NCI-H82 (cell line): Measurements from ENCODE around the gene CCDC191.

Source experiments
- DNase-seq: peaks from one replicate; lab custom pipeline; 2025; lab: John Stamatoyannopoulos, UW

Gene CCDC191, protein sequence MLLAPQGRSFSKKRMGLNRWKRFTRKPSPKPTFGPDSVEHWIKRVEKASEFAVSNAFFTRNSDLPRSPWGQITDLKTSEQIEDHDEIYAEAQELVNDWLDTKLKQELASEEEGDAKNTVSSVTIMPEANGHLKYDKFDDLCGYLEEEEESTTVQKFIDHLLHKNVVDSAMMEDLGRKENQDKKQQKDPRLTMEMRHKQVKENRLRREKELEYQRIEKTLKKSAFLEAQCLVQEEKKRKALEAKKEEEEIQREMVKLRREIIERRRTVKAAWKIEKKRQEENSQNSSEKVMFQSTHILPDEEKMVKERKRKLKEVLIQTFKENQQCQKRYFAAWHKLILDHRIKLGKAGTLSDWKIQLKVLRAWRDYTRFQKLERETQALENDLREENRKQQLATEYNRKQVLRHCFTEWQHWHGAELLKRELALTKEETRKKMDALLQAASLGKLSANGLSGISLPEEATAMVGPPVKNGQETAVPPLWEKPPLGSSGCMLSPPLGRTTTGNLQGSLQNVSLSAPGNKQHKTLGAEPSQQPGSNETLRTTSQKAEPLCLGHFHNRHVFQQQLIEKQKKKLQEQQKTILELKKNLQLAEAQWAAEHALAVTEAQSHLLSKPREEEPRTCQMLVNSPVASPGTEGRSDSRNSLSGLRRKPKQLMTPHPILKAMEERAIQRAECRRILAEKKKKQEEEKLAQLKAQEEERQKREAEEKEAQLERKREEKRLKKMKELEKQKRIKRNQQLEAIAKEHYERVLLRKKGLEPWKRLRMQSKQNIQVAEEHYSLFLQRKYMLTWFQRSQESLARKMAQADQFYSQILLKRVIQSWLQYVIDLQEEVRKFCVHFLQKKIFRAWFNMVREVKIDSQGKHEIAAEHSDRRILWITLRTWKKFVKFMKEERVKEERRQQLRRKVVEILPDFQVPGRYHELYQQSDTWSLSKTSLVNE

DNA sequence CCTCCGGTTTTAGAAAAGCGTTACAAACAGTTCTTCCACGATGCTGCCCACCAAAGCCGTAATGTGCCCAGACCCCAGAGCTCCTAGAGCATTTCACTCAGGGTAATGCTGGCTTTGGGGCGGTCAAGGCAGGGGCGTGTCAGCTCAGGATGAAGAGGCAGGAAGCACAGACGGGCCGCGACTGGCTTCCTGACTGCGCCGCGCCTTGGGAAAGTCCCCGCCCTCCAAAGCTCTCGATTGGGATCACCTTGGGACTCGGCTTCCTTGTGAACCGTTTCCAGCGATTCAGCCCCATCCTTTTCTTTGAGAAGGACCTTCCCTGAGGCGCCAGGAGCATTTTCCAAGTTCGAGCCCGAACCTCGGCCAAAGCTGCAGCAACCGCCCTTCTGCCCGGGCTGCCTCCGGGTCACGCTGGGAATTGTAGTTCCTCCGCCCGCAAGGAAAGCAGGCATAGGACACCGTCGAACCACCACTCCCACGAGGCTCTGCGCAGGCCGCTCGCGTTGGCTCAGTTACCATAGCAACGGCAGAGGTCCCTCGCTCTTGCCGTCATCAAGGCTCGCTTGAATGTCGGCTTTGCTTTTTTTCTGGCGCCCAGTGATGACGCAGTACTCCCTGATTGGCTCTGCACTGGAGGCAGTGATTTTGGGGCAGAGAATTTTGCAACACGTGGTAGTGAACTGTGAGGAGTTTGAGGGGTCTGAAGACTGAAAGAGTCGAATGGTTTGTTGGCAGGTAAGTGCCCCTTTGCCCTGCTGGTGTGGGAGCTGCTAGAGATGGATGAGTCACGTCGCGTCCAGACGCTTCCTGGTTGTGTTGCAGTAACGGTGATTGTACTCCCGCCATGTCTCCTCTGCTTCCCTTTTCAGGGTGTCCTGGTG lies at the start of gene CCDC191, which contains the start of gene QTRT2:
CCDC191 (minus strand) TSS at position 397 of the 881 bp plus-strand sequence; CDS start at position 337, 60 bp downstream.
QTRT2 (plus strand) TSS at position 608 of the 881 bp plus-strand sequence. CDS start 8,521 bp downstream, outside the sequence.
- DNase-seq, result peak; percentile 100

DNA sequence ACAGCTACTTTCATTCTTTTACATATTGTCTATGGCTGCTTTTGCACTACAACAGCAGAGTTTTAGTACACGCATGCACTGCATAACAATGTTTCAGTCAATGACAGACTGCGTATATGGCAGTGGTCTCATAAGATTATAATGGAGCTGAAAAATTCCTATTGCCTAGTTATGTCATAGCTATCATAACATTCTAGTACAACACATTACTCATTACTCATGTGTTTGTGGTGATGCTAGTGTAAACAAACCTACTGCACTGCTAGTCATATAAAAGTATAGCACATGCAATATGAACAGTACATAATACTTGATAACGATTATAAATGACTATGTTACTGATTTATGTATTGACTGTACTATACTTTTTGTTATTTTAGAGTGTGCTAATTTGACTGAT lies 48.1 kb upstream of the CCDC191 start:
- no peak for DNase-seq

DNA sequence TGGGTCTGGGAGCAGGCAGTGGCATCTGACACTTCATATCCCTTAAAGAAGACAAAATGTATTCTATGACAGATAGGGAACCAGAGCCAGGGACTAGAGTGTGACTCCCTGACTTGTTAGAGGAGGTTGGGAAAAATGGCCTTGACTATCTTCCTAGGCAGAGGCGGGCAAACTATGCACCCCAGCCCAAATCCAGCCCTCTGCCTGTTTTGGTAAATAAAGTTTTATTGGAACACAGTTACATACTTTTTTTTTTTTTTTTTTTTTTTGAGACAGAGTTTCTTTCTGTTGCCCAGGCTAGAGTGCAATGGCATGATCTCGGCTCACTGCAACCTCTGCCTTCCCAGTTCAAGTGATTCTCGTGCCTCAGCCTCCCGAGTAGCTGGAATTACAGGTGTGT lies 47.5 kb upstream of the CCDC191 start:
- no peak for DNase-seq

DNA sequence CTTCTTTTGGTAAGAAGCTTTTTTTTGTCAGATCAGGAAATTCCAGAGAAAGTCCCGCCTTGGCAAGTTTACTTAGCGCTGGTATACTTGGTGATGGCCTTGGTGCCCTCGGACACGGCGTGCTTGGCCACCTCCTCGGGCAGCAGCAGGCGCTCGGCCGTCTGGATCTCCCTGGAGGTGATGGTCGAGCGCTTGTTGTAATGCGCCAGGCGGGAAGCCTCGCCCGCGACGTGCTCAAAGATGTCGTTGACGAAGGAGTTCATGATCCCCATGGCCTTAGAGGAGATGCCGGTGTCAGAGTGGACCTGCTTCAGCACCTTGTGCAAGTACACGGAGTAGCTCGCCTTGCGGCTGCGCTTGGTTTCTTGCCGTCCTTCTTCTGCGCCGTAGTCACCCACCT lies 46.9 kb upstream of the CCDC191 start:
- DNase-seq, result no peak

DNA sequence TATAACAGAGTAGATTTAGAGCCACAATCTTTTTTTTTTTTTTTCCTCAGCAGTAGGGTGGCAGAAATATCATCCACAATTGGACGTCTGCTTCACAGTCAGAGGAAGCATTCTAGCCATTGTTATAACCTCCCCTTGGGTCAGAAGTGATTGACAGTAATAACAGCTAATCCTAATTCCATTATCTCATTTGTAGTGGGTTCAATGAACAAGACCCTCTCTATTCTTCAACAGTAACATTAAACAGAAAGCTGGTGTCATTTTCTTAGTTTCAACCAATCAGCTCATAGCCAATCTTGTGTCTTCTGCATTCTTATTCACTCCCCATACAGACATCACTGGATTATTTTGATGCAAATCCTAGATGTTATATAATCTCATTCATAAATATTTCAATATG lies 44.8 kb upstream of the CCDC191 start:
- peak; percentile 76 for DNase-seq

DNA sequence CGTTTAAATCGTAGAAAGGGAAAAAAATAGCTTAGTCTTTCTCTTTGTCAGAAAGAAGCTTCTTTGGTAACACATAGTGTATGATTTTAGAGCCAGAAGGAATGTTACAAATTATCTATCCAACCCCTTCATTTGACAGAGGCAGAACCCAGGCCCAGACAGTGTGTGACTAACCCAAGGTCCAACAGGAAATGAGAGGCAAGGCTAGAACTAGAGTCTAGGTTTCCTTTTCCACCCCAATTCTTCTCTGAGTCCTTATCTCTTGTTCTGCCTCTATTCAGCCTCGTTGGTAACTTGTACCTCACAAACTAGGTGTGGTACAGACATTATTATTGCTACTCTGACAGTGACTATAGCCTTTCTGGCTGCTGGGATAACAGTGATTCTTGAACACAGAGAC lies 39.5 kb upstream of the CCDC191 start:
- no peak for DNase-seq

DNA sequence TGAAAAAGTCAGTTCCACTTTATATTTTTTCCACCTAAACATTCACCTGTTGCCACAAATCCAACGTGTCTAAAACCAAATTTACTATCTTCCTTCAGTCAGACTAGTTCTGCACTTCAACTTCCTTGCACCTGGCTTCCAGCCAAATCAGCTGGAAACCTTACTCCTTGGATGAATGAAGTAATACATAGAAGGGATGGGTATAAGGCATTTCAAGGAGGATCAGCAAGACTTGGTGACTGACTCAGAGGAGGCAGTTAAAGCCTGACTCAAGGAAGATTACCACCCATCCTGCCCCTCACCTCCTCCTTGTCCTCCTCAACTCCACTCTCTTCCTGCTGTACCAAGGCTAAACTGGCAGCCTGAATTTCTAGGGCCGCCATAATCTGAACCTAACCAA lies 37.3 kb upstream of the CCDC191 start:
- peak; percentile 39 for DNase-seq

DNA sequence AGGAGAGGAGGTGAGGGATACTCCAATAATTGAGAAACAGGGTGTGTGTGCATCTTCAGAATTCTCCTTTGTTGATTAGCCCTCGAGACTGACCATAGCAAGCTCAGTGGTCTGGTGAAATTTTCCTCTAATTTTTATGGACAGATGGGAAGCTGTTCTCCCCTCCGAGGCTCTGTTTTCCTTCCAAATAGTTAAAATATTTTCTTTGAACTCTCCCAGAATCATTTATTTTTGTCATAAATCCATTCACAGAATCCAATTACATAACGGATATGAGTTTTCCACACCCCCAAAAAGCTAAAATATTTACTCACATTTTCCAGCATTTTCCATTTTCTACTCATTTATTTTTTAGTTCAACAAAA lies 36.7 kb upstream of the CCDC191 start:
- no peak for DNase-seq

DNA sequence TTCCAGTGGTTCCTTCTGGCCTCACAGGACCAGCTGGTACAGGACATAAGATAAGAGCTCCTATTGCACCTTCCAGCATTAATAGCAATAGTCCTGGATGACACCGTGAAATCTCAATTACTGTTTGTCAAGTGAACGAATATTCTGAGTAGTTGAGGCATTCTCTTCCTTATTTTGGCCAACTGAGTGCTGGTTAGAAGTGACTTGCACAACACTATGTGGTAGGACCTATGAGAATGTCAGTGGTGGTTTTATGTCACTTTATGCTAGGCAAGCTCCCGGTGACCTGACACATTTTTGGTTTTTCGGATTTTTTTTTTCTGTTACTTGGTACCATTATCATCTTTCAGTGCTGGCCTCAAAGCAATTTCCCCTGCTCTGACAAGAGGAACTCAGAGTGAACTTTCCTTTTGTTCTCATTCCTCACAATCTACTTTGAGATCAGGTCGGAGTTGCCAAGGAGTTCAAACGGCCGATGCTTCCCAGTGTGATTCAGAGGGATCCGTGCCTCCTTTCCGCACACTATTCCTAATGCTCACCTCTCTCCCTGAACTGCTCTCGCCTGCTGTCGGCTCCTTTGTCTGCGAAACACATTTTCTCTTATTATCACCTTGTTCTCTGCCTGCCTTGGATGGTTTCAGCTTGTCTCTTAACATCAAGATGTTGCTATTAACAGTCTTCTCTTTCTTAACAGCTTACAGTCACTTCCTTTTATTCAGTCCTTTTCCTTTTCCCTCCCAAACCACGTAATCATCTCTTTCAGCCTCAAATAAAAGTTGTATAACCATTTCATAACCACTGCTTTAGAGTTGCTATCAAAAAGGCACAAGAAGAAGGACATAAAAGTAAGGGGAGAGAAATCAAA lies 36.1 kb upstream of the CCDC191 start:
- DNase-seq, result no peak

DNA sequence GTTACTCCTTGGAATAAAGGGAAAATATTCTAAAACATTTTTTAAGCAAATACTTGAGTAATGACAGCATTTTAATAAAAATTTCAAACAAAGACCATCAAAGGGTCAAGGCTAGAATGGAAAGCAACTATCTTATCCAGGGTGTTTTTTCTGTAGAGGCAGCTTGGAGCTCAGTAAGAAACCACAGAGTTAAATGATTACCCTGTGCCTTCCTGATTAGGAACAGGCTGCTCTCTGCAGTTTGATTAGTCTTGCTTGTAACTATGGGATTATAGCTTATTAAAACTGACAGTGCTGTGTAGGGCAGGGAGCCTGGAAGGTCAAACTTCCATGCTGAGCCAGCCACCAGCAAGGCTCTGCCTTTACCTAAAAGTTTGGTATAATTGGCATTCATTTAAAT lies 33.3 kb upstream of the CCDC191 start:
- peak; percentile 87 for DNase-seq

DNA sequence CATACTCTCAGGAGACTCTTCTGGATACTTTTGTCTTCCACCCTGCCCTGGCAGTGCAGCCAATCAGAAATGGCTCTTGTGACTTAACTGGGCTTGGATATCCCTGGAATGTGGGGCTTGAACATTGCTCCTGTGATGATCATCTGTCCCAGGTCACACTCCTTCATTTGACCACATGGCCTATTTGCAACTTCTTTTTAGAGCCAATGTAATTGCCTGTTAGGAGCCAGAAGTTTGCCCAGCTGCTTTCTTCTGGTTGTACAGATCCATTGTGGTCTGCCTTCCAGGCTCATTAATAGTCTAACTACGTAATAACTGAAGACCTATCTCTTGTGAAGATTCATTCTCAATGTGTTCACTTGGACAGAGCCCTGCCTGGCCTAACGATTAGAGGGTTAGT lies 30.0 kb upstream of the CCDC191 start:
- DNase-seq, result no peak

DNA sequence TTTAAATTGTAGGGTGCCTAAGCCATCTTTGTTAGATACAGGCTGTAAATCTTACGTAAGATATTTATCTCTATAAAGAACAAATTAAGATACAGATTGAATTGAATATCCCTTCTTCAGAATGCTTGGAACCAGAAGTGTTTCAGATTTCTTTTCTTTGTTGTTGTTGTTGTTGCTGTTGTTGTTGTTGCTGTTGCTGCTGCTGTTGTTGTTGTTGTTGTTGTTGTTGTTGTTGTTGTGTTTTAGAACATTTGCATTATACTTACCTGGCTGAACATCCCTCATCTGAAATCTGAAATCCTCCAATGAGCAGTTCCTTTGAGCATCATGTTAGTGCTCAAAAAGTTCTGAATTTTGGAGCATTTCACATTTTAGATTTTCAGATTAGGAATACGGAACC lies 26.8 kb upstream of the CCDC191 start:
- DNase-seq, result no peak

DNA sequence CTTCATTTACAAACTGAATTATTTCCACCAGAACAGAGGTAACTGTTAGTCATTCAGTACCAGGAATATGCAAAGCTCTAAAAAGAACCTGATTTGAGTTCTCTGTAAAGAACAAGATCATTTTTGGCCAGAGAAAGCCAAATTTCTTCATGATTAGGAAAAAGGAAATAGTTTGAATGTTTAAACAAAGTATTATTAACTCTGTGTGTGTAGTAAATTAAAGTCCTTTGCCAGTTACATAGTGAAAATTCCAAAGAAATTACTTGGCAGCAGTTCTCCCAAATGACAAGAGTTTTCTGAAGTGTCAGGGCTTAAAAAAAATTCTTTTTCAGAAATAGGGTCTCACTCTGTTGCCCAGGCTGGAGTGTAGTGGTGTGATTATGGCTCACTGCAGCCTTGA lies 24.7 kb upstream of the CCDC191 start:
- DNase-seq, result no peak

DNA sequence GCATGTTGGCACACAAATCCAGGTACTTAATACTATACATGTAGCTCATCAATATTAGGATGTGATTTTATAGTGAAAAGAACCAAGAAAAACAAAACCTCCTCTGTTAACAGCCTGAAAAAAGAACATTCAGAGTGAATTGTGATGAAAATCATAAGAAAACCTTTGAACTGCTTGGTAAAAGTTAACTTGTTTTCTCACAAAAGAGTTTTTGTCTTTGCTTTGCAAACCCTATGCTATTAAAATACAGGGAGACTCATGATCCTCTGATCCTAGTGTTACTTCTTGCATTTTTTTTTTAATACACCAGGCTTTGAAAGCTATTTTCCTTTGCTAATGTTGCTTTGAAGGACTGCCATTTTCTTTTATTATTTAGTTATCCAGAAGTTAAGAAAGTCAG lies 23.9 kb upstream of the CCDC191 start:
- DNase-seq, result no peak

DNA sequence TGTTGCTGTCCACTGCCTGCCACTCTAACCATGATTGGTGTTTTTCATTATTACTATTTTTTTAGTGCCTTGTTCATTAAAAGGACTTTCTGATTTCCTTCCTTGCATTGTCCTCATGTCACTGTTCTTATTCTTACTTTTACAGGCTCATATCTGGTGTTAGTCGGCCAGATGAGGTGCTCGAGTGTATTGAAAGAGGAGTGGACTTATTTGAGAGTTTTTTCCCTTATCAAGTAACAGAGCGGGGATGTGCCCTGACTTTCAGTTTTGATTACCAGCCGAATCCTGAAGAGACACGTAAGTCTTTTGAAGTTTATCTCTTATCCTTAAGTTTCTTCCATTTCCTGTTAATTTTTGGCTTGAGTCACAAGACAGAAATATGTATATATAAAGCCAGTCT lies 23.4 kb upstream of the CCDC191 start:
- DNase-seq, result no peak

DNA sequence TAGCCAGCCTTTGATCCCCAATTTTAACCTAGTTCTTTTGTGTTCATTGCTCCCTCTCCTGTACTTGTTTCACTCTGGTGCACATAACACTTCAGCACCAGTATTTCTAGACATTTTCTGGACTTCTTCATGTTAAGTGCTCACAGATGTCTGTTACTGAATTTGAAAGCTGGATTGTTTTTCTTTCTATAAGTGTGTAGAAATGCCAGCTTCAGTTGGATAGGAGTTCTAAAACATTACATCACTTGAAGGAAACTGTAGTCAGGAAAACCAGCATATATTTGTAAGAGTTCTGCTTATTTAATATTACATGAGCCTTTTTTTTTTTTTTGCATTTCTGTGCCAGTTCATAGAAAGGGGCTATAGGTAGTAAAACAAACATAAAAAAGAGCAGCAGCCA lies 21.8 kb upstream of the CCDC191 start:
- no peak for DNase-seq

DNA sequence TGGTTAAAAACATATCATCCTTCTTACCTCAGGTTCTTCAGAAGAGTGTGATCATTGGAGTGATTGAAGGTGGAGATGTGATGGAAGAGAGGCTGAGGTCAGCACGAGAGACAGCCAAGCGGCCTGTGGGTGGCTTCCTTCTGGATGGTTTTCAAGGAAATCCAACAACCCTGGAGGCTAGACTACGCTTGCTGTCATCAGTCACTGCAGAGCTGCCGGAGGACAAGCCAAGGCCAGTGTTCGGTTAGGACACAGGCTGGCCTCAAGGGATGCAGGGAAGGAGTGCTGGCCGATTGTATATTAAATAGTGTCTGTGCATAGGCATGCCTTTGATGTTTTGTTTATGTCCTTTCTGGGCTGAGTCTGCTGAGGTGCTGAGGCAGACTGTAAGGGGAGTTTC lies 20.4 kb upstream of the CCDC191 start:
- DNase-seq, result no peak

DNA sequence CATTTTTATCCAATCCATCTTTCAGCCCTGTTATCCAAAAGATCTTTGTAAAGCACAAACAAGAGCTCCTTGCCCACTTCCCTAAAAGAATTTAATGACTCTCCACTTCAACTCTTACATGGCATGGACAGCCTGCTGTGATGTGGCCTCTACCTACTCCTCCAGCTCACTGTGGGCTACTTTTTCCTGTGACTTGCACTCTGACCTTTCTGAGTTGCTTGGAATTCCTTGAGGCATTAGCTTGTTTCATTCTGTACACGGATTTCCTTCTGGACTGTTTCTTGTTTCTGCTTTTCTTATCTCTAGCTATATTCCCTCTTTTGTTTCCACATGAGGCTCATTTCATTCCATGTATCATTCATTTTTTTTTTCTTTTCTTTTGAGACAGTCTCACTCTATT lies 15.5 kb upstream of the CCDC191 start:
- no peak for DNase-seq

DNA sequence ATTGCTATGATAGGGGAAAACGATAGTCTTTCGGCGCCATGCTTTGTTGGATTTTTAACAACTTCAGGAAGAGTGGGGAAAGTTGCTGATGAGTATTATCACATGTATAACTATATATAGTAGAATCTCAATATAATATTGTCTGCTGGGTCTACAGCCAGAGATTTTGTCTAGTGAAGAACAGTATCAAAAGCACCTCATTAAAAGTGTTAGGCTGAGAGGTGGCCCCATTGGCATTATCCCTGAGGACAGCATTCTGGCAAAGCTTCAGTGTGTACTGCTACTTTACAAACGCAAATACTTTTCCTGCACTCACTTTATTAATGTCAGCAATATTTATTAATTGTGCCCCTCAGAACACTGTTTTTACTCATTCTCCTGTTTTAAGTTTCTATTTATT lies 12.0 kb upstream of the CCDC191 start:
- DNase-seq, result no peak

DNA sequence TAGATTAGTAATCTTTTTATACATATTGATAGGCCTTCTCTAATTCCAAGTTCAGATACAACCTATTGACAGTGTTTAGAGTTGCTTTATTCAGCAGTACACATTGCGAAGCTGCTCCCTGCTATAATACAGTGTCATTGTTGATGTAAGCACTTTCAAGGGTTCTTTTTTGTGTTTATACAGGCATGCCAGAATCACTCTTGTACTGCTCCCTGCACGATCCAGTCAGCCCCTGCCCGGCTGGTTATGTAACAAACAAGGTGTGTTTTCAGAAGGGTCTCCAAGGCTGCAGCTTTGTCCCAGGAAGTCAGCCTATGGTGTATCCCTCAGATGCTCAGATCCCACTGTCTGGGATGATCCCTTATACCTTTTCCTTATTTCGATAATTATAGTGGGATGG lies 11.5 kb upstream of the CCDC191 start:
- no peak for DNase-seq
